ENCODE measurements around the gene COL13A1. TPM values are rescaled to one million over a fixed set of nuclear protein-coding genes. Genes with fewer than 3 reads are reported as not detected.

COL13A1 gene
- polyA plus RNA-seq, 1 of the 3 experiments (the other 2 are of a cell fraction), result 26.7 TPM

GRCh38 chr10:69885379-69886013, 83.8 kb downstream of the COL13A1 start:
- peak; percentile 59 for DNase-seq

GRCh38 chr10:69888882-69889584, 87.3 kb downstream of the COL13A1 start:
- no peak overlapping the region for H3K9ac ChIP-seq
- no peaks in the 10 kb centered on the region for H3K36me3 ChIP-seq (replicated peaks in 1 of 2; ENCODE audit: control insufficient read depth in 1 of 2, insufficient read depth in 2 of 2, low read length in 1 of 2)
- POLR2A ChIA-PET, result no interaction called here
- H3K9me2 ChIP-seq, result no peaks in the 10 kb centered on the region
- CTCF ChIA-PET, result interaction anchor here (0.6 to 4.1 kb wide), 5 partner anchors 10 to 26 kb away, joined by 3 to 16 read pairs (median 5); no protein-coding TSS in a partner anchor
- H4K20me1 ChIP-seq (ENCODE audit: insufficient read depth), result no peaks in the 10 kb centered on the region
- no peaks in the 10 kb centered on the region for H3K79me2 ChIP-seq (ENCODE audit: insufficient read depth)
- no peaks in the 10 kb centered on the region for H3K9me3 ChIP-seq
- no peak for DNase-seq
- H3K27ac ChIP-seq (ENCODE audit: low read depth in 2 of 2, low read length in 1 of 2), result no peak overlapping the region
- H3K4me2 ChIP-seq, result no peak overlapping the region
- WGBS (ENCODE audit: low lambda C conversion rate), result 69% methylated on average over 9 of the region's 12 CpGs
- H3K4me1 ChIP-seq (ENCODE audit: control insufficient read depth in 1 of 2, insufficient read depth in 2 of 2, low read depth in 1 of 2, low read length in 1 of 2), result peaks cover 0 to 3% of the 10 kb centered on the region in 2 experiments; a peak in 1 of 4 replicates
- no peak overlapping the region for H3K4me3 ChIP-seq (ENCODE audit: low read depth in 2 of 2, low read length in 1 of 2)
- H3F3A ChIP-seq (replicated peaks; ENCODE audit: insufficient read depth), result no peaks in the 10 kb centered on the region
- H3K27me3 ChIP-seq (ENCODE audit: insufficient read depth), result no peaks in the 10 kb centered on the region
- H2AFZ ChIP-seq (ENCODE audit: low read depth), result no peak overlapping the region
- no peak for TF ChIP-seq MEF2A (IDR thresholded peaks at IDR 0.05; ENCODE audit: borderline replicate concordance, low read depth)
- TF ChIP-seq TEAD4 (IDR thresholded peaks at IDR 0.05; ENCODE audit: borderline replicate concordance, insufficient read depth), result no peak
- TF ChIP-seq TAF1 (IDR thresholded peaks at IDR 0.05; ENCODE audit: borderline replicate concordance, low read depth, low read length), result no peak
- TF ChIP-seq SIN3A (IDR thresholded peaks at IDR 0.05; ENCODE audit: borderline replicate concordance, low read depth, low read length), result no peak
- TF ChIP-seq RAD21 (IDR thresholded peaks at IDR 0.05; ENCODE audit: low read length), result no peak
- TF ChIP-seq EP300 (IDR thresholded peaks at IDR 0.05; ENCODE audit: borderline replicate concordance in 1 of 2, low read depth in 1 of 2, low read length in 1 of 2), result no peak
- TF ChIP-seq JUND (IDR thresholded peaks at IDR 0.05), result no peak
- TF ChIP-seq SMC3 (IDR thresholded peaks at IDR 0.05; ENCODE audit: low read depth, low read length), result no peak
- TF ChIP-seq FOXJ3 (CRISPR knock-in tag; IDR thresholded peaks at IDR 0.05), result no peak
- no peak for TF ChIP-seq CTCF (IDR thresholded peaks at IDR 0.05)
- TF ChIP-seq USF2 (IDR thresholded peaks at IDR 0.05; ENCODE audit: borderline replicate concordance, low read depth, low read length), result no peak
- TF ChIP-seq ELF1 (IDR thresholded peaks at IDR 0.05), result no peak

More at GRCh38 chr10:69885379-69886013, 83.8 kb downstream of the COL13A1 start:
- H2AFZ ChIP-seq (ENCODE audit: low read depth), result no peak overlapping the region
- H3K79me2 ChIP-seq (ENCODE audit: insufficient read depth), result no peaks in the 10 kb centered on the region
- TF ChIP-seq USF2 (IDR thresholded peaks at IDR 0.05; ENCODE audit: borderline replicate concordance, low read depth, low read length) (no peak), RFX5 (IDR thresholded peaks at IDR 0.05; ENCODE audit: low read length) (no peak), CTCF (IDR thresholded peaks at IDR 0.05) (peak; percentile 54), YY1 (IDR thresholded peaks at IDR 0.05; ENCODE audit: low read depth) (no peak)
- no peak overlapping the region for H3K27ac ChIP-seq (ENCODE audit: low read depth in 2 of 2, low read length in 1 of 2)
- H3F3A ChIP-seq (replicated peaks; ENCODE audit: insufficient read depth), result no peaks in the 10 kb centered on the region
- no peaks in the 10 kb centered on the region for H3K36me3 ChIP-seq (replicated peaks in 1 of 2; ENCODE audit: control insufficient read depth in 1 of 2, insufficient read depth in 2 of 2, low read length in 1 of 2)
- no peaks in the 10 kb centered on the region for H3K27me3 ChIP-seq (ENCODE audit: insufficient read depth)
- H3K9me3 ChIP-seq, result no peaks in the 10 kb centered on the region
- ChIA-PET POLR2A (no interaction called here), CTCF (interaction anchor here (1.0 to 1.6 kb wide), 2 partner anchors 16 kb away, joined by 3 to 6 read pairs; no protein-coding TSS in a partner anchor)
- no peaks in the 10 kb centered on the region for H4K20me1 ChIP-seq (ENCODE audit: insufficient read depth)
- 90% methylated on average over 7 of the region's 8 CpGs for WGBS (ENCODE audit: low lambda C conversion rate)
- H3K4me2 ChIP-seq, result no peak overlapping the region
- H3K9me2 ChIP-seq, result no peaks in the 10 kb centered on the region
- no peaks in the 10 kb centered on the region; a peak in 1 of 4 replicates for H3K4me1 ChIP-seq (ENCODE audit: control insufficient read depth in 1 of 2, insufficient read depth in 2 of 2, low read depth in 1 of 2, low read length in 1 of 2)
- H3K9ac ChIP-seq, result no peak overlapping the region
- H3K4me3 ChIP-seq (ENCODE audit: low read depth in 2 of 2, low read length in 1 of 2), result no peak overlapping the region

Measured in SK-N-SH (cell line).